Measurements from ENCODE around the gene NOC4L.

GRCh38 chr12:132168311-132169031 is 24.2 kb downstream of the NOC4L start:
- TF ChIP-seq EZH2 (IDR thresholded peaks at IDR 0.05; ENCODE audit: borderline replicate concordance, low read depth, low read length, severe bottlenecking) (no peak), POLR2AphosphoS5 (IDR thresholded peaks at IDR 0.05; ENCODE audit: insufficient read depth, low read depth, low read length) (no peak), CTCF (IDR thresholded peaks at IDR 0.05; ENCODE audit: extremely low read depth in 1 of 2, insufficient read depth in 1 of 2, low read depth in 1 of 2, low read length in 2 of 2) (no peak), MAX (IDR thresholded peaks at IDR 0.05; ENCODE audit: insufficient read depth, insufficient read length) (no peak), POLR2A (IDR thresholded peaks at IDR 0.05; ENCODE audit: low read depth, low read length) (no peak), GATA2 (IDR thresholded peaks at IDR 0.05; ENCODE audit: insufficient read depth, insufficient read length, low read depth, low read length) (no peak), MYC (IDR thresholded peaks at IDR 0.05; ENCODE audit: low read depth, low read length) (no peak), FOS (IDR thresholded peaks at IDR 0.05; ENCODE audit: borderline replicate concordance, insufficient read depth, low read length) (no peak)
